GM21529 (cell line): ENCODE measurements around the gene DECR2.

Source experiments
- ATAC-seq: cut with Tn5 transposase; IDR thresholded peaks from one replicate; pipeline ENCODE4 v1.9.1; 2021; ENCODE audit not compliant: unreplicated experiment

Gene DECR2

DNA sequence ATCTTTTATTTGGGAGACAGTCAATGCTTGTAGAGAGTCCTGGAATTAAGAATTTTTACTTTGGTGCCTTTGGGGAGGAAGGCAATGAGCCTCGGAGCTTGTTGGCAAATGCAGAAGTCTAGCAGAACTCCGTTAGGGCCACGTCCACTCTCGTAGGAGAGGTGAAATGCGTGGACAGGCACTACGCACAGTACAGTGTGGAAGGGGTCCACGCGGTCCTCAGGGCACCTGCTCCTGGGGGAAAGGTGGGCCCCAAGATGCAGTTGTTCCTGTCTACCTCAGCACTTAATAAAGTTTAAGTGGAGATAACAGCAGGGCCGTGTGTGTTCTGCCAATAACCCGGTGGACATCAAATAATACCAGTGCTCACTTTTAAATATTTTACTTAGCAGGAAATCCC, 25.6 kb downstream of the DECR2 start:
- ATAC-seq: no peak

DNA sequence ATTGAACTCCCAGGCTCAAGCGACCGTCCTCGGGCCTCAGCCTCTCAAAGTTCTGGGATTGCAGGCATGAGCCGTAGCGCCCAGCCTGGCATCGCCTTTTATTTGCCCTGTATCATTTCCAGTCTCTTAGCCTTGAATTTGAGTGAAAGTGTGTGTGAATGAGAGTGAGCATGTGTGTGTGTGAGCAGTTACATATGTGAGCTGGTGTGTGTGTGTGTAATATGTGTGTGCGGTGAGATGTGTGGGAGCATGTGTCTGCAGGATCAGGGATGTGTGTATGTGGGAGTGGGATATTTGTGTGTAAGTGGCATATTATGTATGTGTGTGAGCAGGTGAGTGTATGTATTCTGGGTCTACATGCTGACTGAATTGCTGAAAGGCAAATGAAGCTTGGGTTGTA, 29.2 kb downstream of the DECR2 start:
- no peak for ATAC-seq

DNA sequence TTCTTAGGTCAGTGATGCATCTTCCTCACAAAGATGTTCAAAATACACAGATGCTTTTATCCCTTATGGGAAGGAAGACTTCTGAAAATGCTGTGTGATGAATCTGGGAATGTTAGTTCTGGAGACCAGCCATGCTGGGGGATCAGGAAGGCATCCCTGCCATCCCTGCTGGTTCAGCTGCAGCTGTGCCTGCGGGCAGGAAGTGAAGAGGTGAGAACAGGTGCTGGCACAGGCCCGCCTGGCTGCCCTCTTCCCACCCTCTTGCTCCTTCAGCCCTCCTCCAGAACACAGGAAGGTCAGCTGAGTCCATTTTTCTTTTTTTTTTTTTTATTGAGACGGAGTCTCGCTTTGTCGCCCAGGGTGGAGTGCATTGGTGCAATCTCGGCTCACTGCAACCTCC, 38.9 kb downstream of the DECR2 start:
- no peak for ATAC-seq

DNA sequence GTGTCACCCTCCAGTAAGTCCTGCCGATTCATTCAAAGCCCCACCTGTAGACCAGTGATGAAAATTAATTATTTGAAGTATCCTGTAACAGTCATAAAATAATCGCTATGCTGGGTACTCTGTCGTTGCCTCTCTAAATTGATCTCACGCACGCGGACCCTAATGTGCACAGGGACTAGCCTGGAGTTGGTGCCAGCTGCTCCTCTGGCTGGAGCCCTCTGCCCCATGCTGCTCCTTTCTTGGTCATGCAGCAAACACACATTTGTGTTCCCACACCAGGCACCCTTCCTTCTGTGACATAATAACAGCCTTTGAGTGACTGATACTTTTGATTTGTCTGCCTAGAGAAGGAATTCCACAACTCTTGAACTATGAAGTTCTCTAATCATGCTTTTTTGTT, 39.8 kb downstream of the DECR2 start:
- ATAC-seq: no peak

DNA sequence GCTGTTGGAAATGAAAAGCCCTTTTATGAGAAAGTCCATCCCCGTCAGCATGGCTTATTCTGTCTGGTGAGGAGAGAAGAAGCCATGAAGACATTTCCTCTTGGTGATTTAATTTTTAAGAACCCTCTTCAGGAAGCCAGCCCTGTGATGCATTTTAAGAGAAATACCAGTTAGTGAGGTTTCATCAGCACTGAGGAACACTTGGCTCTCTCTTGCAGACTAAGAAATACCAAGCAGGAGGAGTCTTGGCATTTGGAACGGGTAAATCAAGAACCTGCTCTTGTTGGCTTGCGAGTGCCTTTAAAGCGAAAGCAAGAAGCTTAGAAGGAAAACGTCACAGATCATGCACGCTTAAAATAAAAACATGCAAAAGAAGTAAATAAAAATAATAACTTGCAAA, 41.3 kb downstream of the DECR2 start:
- no peak for ATAC-seq

DNA sequence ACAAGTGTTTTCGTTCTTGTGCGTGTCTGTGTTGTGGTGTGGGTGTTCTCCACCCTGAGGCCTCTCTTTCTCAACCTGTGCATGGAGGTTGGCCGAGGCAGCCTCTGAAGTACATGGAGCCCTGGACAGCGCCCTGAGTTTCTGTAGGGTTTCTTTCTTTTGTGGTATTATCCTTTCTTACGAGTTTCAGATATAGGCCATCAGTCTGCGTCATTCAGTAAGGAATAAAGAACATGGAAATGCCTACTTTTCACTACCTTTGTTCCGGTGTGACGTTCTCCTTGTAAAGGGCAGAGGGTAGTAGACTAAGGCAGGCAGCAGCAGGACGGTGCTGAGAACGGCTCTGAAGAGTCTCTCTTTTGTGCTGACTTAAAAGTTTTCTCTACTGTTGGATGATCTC, 42.3 kb downstream of the DECR2 start:
- ATAC-seq: no peak

DNA sequence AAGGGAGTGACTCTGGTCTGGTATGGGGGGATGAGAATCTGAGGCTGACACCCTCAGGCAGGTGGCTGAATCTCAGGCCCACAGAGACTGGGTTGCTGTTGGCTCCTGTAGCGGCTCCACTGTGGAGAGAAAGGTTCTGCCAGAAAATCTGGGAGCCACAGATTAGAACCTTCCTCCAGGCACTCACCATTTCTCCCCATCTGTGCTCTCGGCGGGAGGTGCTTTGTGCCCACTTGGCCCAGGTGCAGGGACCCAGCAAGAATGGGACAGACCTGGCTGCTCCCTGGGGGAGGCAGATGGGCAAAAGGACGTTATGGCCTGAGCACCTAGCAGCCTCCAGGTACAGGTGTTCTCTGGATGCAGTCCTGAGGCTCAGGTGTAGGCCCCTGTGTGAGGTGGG, 43.9 kb downstream of the DECR2 start:
- no peak for ATAC-seq

DNA sequence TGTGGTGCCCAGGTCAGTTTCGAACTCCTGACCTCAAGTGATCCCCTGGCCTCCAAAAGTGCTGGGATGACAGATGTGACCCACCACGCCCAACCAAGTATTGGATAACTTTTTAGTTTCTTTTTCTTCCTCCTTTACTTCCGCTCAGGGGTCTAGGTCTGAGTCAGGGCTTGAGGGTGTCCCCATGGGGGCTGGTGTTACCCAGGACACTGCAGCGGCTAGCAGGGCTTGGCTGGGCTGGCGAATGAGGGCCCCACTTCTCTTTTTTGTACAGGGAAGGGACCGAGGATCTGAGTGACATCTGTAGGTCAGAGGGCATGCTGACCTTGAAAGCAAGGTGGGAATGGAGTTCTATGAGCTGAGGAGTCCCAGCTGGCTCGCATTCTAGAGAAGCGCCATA, 48.7 kb downstream of the DECR2 start:
- no peak for ATAC-seq

DNA sequence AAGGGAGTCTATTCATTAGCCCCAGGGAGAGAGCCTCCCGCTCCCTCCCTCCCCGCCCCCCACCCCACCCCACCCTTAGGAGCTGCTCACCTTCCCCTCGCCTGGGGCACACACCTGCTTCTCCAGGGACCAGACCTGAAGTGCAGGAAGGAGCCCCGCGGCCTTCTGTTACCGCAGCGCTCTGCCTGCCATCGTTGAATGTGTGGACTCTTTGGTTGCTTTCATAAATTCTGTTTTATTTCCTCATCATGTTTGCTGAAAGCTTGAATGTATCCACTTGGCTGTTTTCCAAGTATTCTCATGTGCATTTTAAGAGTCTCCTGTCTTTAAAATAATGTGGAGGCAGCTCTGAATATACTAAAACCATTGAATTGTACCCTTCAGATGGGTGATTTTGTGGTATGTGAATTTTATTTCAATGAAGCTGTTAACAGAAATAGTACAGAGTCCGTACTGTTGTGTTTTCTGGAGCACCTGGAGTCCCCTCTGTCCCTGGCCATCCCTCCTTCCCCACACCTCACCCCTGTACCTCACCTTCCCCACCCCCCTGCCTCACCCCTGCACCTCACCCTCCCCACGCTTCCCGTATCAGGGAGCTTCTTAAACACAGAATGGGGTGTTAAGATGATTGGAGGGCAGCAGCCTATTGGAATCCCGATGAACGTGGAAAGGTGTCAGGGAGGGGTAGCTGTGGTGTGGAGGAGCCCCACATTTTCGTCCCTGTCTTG, 49.3 kb downstream of the DECR2 start:
- ATAC-seq: no peak

DNA sequence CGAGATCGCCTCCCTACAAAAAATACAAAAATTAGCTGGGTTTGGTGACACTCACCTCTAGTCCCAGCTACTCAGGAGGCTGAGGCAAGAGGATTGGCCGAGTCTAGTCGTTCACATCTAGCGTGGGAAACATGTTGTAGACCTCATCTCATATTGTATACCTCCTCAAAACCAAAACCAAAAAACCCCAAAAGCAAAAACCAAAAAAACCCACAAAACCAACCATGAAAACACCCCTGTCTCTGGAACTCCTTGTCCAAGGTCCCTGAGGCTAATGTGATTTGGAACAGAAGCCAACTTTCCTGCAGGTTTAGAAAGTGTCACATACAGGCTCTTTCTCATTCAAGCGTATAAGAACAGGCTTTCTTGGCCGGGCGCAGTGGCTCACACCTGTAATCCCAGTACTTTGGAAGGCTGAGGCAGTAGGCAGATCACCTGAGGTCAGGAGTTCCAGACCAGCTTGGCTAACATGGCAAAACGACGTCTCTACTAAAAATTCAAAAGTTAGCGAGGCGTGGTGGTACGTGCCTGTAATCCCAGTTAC, 52.8 kb downstream of the DECR2 start:
- ATAC-seq: no peak

DNA sequence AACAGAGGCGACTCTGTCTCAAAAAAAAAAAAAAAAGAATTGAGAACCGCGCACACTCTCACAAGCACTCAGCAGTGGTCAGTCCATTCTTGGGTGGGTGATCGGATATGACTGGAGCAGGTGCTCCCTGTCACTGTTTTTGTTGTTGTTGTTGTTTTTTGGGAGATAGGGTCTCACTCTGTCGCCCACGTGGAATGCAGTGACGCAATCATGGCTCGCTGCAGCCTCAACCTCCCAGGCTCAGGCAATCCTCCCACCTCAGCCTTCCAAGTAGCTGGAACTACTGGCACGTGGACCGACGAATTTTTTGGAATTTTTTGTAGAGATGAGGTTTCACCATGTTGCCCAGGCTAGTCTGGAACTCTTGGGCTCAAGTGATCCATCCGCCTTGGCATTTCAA, 53.8 kb downstream of the DECR2 start:
- no peak for ATAC-seq

DNA sequence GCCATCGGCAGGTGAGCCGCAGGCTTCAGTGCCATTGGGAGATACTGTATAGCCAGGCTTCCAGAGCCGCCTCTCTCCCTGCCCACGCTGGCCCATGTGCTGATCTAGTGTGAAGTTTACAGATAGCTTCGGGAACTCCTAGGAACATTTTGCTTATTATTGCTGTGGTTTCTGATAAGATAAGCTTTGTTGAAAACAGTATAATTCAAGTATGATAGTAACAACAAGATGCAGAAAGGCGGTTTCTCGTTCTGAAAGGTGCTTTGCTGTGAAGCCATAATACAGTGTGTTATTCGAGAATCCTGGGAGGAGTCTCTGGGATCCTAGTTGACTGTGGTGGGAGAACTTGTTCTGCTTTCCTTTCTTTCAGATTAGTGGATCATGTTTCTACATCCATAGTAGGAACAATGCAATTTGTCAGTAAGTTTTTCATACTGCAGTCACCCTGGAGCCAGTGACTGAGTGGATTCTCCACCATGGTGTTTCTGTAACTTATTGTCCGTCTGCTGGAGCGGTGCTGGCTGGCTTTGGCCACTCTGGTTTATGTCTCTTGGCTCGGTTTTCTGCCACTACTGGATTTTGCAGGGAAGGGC, 55.3 kb downstream of the DECR2 start:
- no peak for ATAC-seq

DNA sequence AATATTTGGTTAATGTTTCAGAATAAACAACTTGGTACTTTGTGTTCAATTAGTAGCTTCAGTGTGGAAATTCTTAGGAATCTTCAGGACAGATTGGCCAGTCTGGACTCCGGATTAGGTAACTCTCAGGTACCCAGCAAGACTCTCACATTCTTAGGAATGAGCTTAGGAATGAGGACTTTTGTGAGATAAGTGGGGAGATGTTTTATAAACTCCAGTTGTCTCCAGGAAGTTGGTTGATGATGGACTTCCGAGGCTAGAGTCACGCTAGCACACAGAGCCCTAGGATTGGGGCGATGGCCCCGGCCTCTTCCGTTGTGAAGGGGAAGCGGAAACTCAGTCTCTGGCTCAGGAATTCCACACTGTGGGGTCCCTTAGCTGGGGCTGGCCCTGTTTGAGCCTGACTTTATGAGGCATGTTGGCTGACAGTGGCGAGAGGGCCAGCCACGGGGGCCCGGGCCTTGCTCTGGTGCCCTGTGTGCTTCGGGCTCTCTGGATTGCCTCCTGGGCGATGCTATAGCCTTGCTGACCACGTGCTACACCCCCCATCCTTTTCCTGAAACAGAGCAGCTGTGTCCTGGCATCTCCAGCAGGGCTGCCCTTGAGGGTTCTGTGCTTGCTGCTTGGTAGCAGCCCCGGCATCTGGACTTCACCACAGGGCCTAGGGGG, 56.2 kb downstream of the DECR2 start:
- no peak for ATAC-seq

DNA sequence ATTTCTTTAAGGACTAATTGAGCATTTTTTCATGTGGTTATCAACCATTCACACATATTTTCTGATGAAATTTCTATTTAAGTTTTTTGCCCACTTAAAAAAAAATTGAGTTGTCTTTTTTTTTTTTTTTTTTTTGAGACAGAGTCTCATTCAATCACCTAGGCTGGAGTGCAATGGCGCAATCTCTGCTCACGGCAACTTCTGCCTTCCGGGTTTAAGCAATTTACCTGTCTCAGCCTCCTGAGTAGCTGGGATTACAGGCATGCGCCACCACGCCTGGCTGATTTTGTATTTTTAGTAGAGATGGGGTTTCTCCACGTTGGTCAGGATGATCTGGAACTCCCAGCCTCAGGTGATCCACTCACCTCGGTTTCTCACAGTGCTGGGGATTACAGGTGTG, 58.1 kb downstream of the DECR2 start:
- ATAC-seq: no peak

DNA sequence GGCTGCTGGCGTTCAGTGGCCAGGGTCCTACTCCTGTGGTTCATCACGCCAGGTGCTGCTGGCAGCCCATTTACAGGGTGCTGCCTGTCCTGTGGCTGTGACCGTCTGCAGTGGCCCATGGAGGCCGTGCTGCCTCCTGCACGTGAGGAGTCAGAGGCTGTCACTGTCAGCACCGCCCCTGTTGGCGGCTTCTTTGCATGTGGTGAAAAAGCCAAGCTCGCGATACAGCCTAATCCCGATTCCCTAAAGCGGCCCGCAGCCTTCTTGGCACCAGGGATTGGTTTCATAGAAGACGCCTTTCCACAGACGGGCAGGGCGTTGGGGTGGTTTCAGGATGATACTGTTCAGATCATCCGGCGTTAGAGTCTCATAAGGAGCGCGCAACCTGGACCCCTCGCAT, 59.1 kb downstream of the DECR2 start:
- ATAC-seq: no peak
